ENCODE measurements around the gene PCP2. TPM values are rescaled to one million over a fixed set of nuclear protein-coding genes. Genes with fewer than 3 reads are reported as not detected.

PCP2 gene
- not detected in 2 replicates for total RNA-seq
- polyA plus RNA-seq (2012), result not detected

- no peak for DNase-seq (ENCODE audit: low read depth)
Measured at GRCh38 chr19:7633698-7634097, at the start of gene PCP2. PCP2 (minus strand) TSS chr19:7633719; CDS start chr19:7633457, 262 bp downstream.

- no peak for DNase-seq (ENCODE audit: low read depth)
Measured at GRCh38 chr19:7682175-7682855, 48.8 kb upstream of the PCP2 start.

DNA sequence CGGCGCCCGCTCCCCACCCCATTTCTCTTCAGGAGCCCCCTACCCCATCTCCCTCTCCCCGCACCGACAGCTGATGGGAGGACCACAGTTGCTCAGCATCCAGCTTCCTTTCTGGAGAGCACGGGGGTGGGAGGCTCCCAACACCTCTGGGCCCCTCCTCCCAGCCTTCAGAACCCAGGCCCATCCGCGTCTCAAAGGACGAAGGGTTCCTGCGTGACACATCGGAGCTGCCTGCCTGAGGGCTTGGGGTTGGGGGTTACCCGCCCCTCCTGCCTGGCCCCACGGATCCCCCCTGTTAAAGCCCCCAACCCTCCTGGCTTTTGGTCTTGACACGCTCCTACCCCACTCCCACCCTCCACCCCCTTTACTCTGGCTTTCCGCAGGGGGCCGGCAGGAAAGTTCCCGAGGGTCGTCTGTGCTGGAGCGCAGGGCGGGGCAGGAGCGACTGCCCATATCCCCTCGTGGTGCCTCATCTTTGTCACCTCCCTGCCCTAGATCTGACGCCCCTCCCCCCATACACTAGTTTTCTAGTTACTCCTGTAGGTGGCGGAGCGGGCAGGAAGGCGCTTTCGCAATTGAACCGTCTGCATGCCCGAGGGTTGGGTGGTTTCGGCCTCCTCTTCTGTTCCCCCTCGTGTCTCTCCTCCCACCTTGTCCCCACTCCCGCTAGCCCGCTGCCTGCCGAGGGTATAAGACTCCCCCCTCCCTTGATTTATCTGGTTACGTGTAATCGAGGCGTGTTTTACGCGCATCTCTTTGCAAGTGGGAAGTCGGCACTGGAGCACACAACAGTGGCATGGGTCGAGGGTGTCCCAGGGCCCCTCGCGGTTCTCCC is 48.0 kb upstream of the PCP2 start:
- peak; percentile 70 for DNase-seq (ENCODE audit: low read depth)

DNA sequence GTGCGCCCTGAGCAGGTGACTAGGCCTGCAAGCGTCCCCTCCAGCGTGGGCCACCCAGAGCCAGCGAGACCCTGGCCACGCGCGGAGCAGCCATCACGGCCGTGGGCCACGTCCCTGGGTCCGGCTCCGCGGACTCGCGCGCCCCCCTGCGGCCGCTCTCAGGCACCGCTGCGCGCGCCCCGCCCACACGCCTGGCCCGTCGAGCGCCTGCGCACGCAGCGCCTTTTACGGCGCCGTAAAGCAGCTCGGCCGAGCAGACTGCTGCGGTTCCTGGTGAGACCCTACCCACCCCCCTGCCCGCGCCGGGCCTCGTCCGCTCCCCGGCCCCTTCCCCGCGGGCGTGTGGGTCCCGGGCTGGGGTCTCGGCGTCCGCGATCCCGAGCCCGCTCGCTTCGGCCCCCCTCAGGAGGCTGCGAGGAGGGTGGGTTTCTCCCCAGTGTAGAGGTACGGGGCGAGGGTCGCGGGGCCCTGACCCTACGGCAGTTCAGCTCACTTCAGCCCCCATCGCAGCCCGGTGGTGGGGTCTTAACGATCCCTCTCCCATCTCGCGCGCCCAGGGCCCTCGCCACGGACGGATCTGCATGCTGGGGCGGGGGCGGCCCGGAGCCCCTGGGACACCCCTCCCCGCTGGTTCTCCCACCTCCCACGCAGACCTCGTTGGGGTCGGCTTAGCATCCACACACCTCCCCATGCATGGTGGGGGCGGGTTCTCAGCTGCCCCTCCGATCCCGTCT is 47.3 kb upstream of the PCP2 start, which contains the start of gene TRAPPC5:
Gene TRAPPC5, plus strand, starts transcription at position 228 of the 734 bp plus-strand sequence. CDS start 1,421 bp downstream, outside the sequence.
- peak; percentile 78 for DNase-seq (ENCODE audit: low read depth)

- no peak for DNase-seq (ENCODE audit: low read depth)
Measured at GRCh38 chr19:7679771-7680605, 46.5 kb upstream of the PCP2 start.

GRCh38 chr19:7678971-7679751 is 45.6 kb upstream of the PCP2 start:
- DNase-seq (ENCODE audit: low read depth), result no peak

DNA sequence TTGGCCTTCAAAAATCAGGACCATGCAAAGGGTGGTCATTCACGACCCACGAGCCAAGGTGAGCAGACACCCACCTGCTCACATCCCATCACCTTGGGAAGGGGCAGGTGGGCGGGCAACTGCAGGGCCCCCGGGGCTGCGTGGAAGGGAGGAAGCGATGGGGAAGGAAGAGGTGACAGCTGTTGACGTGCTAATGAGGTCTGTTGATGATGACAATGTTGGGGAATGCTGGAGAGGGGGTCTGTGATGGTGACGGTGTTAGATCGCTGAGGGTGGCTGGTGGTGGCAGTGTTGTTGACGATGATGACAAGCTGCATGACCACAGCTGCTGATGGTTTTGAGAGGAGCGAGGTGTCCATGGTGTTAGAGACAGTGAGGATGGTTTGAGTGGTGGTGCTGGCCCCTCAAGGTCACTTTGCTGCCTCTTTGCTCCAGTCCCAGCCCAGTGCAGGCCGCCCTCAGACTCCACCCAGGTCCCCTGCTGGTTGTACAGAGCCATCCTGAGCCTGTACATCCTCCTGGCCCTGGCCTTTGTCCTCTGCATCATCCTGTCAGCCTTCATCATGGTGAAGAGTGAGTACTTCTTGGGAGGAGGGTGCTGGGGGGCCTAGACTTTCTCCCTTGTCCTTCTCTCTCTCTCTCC is 44.3 kb upstream of the PCP2 start:
- DNase-seq (ENCODE audit: low read depth), result no peak

DNA sequence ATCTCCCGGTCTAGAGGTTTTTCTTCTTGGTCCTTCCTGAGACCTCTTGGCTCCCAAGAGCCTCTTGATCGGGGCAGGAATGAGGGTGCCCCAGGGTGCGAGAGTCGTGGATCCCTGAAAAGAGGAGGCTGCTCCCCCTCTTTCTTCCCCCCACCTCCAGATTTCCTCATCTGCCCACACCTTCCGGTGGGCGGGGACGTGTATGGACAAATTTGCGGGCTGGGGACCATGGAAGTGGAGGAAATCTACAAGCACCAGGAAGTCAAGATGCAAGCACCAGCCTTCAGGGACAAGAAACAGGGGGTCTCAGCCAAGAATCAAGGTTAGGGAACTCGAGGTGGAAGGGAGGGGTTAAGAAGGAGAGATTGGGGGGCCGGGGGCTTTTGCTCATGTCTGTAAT is 43.3 kb upstream of the PCP2 start, which contains the start of gene MCEMP1:
Gene MCEMP1, plus strand, starts transcription at position 237 of the 400 bp plus-strand sequence. Its CDS starts 31 bp downstream, at position 268.
- no peak for DNase-seq (ENCODE audit: low read depth)

DNA sequence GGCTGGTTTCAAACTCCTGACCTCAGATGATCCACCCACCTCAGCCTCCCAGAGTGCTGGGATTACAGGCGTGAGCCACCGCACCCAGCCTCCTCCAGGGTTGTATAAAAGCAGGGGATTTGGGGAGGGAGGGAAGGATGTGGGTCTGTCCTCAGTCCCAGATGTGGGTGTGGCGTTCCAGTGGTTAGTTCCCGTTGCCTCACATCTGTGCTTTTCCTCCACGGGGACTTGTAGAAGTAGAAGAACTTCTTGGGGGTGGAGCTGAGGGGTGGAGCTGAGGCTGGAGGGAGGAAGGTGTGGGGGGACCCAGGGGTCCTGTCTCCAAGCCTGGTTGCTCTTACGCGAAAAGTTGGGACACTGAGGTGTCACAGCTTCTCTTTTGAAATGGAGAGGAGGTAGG is 42.9 kb upstream of the PCP2 start:
- no peak for DNase-seq (ENCODE audit: low read depth)

DNA sequence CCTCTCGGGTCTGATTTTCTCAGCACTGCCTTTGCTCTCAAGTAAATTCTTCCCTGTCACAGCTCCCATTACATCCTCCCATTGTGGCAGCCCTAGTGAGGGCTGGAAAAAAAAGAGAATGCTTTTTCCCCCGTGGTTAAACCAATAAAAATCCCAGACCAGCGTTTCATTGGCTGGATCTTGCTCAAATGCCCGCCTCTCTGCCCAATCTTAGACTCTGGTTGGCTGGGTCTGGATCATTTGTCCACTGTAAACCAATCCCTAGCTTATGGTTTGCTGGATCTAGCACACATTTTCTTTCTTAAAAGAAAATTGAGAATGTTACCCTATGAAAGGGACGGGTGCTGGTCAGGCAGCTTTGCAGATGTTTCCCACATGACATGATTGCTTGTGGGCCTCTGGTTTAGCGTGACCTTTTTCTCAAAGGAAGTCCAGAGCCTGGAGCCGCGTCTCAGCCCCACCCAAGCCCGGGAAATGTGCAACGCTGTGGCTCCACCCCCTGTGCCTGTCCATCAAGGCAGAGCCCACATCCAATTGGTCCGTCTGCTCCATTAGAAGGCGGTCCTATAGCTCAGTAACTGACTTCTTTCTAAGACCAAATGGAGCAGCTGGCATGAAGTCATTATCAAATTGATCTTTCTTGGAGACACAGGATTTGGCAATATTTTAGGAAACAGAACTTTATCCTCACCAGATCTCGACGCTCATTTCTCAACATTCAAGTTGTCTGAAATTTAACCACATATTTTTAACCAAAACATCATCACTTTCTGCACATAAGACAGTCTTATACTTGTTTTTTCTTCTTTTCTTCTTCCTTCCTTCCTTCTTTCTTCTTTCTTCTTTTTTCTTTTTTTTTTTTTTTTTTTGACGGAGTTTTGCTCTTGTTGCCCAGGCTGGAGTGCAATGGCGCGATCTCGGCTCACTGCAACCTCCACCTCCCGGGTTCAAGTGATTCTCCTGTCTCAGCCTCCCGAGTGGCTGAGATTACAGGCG is 40.8 kb upstream of the PCP2 start:
- peak; percentile 63 for DNase-seq (ENCODE audit: low read depth)

GRCh38 chr19:7672522-7672921 is 39.0 kb upstream of the PCP2 start:
- no peak for DNase-seq (ENCODE audit: low read depth)

- no peak for DNase-seq (ENCODE audit: low read depth)
Measured at GRCh38 chr19:7670790-7671189, 37.3 kb upstream of the PCP2 start.

DNA sequence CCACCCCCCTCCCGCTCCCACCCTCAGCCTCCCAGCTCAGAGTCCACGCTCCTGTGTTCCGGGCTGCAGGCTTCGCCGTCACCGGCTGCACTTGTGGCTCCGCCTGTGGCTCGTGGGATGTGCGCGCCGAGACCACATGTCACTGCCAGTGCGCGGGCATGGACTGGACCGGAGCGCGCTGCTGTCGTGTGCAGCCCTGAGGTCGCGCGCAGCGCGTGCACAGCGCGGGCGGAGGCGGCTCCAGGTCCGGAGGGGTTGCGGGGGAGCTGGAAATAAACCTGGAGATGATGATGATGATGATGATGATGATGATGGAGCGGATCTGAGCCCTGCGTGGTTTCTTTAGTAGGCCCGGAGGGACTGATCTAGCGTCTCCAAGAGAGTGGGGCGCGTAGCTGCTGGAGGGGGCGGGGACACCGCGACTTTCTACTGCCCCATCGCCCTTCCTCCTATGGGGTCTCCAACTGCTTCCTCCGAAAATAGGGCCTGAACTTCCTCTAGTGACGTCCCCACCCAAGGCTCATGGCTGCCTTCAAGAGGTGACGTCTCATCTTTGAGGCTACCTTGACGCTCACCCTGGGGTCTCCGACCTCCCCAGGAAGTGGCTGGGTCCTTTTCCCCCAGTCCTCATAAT is 36.7 kb upstream of the PCP2 start:
- DNase-seq (ENCODE audit: low read depth), result no peak

DNA sequence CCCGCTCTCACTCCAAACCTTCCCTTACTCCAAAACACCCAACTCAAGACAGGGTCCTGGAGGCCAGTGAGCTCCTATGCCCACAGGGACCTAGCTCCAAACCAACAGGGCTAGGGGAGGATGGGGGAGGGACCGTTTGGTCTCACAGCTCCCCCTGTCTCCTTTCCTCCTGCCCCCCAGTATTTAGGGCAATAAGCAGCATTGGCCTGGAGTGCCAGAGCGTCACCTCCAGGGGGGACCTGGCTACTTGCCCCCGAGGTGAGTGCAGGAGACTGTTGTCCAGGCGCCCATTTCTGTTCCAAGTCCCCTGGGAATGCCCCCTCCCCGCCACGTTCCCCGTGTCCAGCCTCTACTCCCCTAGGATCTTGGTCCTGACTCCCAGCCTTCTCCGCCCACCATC is 36.1 kb upstream of the PCP2 start:
- DNase-seq (ENCODE audit: low read depth), result no peak

GRCh38 chr19:7668842-7669241 is 35.3 kb upstream of the PCP2 start, which contains the start of gene RETN:
RETN (plus strand) TSS chr19:7669049; CDS start chr19:7669327, 278 bp downstream.
- DNase-seq (ENCODE audit: low read depth), result no peak

GRCh38 chr19:7665076-7665475 is 31.6 kb upstream of the PCP2 start:
- DNase-seq (ENCODE audit: low read depth), result no peak

GRCh38 chr19:7663706-7664105 is 30.2 kb upstream of the PCP2 start:
- peak; percentile 73 for DNase-seq (ENCODE audit: low read depth)

DNA sequence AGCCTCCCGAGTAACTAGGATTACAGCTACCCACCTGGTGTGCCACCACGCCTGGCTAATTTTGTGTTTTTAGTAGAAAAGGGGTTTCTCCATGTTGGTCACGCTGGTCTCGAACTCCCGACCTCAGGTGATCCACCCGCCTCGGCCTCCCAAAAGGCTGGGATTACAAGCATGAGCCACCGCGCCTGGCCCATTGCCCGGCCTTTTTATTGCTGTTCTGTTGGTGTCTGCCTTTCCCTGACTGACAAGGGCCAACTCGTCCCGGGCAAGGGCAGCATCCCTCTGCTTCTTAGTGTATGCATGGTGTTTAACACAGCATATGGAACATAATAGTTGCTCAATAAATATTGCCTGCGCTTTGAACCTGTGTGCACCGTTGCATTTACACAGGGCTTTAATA is 29.1 kb upstream of the PCP2 start:
- no peak for DNase-seq (ENCODE audit: low read depth)

Measured in myocyte (in vitro differentiated cells).